ENCODE measurements around the gene GALNT8.
A peak's percentile ranks its signal among the peaks of the same experiment; 100 is the strongest.

GALNT8 gene

GRCh38 chr12:4807116-4807783 is 87.0 kb downstream of the GALNT8 start:
- WGBS, 2 donors (ENCODE audit: extremely low coverage in 2 of 2, insufficient read length in 2 of 2, insufficient replicate concordance in 1 of 2), result no CpG with 5 or more reads among the region's 6 CpGs
- H3K9ac ChIP-seq (ENCODE audit: low read depth, low read length, poor library complexity), result no peak overlapping the region

GRCh38 chr12:4807813-4808212 is 87.6 kb downstream of the GALNT8 start:
- peaks cover 2 to 19% (median 4%) of the 10 kb centered on the region in 3 experiments for H3K27me3 ChIP-seq (ENCODE audit: control insufficient read depth in 3 of 3, insufficient read depth in 3 of 3, low read depth in 1 of 3, low read length in 3 of 3)

More at GRCh38 chr12:4807116-4807783, 87.0 kb downstream of the GALNT8 start:
- H3K27me3 ChIP-seq (ENCODE audit: control insufficient read depth in 3 of 3, insufficient read depth in 3 of 3, low read depth in 1 of 3, low read length in 3 of 3), result peaks cover 2 to 19% (median 4%) of the 10 kb centered on the region in 3 experiments
- no peak overlapping the region for H2BK15ac ChIP-seq (ENCODE audit: low read length)
- no peak overlapping the region for H2BK5ac ChIP-seq (ENCODE audit: low read length)
- no peak overlapping the region for H4K91ac ChIP-seq (ENCODE audit: low read depth, low read length, poor library complexity)
- H3K23ac ChIP-seq (ENCODE audit: low read depth, low read length, poor library complexity), result no peak overlapping the region
- no peaks in the 10 kb centered on the region for H3K9me3 ChIP-seq (replicated peaks in 1 of 2; ENCODE audit: control insufficient read depth in 2 of 2, insufficient read depth in 1 of 2, low read depth in 1 of 2, low read length in 2 of 2)
- no peak overlapping the region for H2AK5ac ChIP-seq (ENCODE audit: low read depth, low read length)
- H3K14ac ChIP-seq (ENCODE audit: low read length), result no peak overlapping the region
- H3K36me3 ChIP-seq (replicated peaks in 1 of 2; ENCODE audit: control insufficient read depth in 2 of 2, insufficient read depth in 2 of 2, low read length in 2 of 2), result peaks cover 0 to 2% of the 10 kb centered on the region in 2 donors
- H2AFZ ChIP-seq (ENCODE audit: low read length), result no peak overlapping the region
- no peak overlapping the region for H2BK120ac ChIP-seq (ENCODE audit: low read depth, low read length)
- H3K4ac ChIP-seq (ENCODE audit: low read length), result no peak overlapping the region
- peaks cover 0 to 3% of the 10 kb centered on the region in 2 donors for H3K4me1 ChIP-seq (ENCODE audit: control insufficient read depth in 2 of 2, insufficient read depth in 1 of 2, low read depth in 1 of 2, low read length in 2 of 2)
- no peaks in the 10 kb centered on the region for H3K79me1 ChIP-seq (ENCODE audit: low read depth, low read length)
- no peak overlapping the region for H3K18ac ChIP-seq (ENCODE audit: low read length)
- no peak overlapping the region for H3K4me2 ChIP-seq (ENCODE audit: insufficient read depth, low read length, poor library complexity, severe bottlenecking)
- no peak overlapping the region for H2BK12ac ChIP-seq (ENCODE audit: low read length)
- no peak overlapping the region for H4K8ac ChIP-seq (ENCODE audit: low read depth, low read length)
- no peak for DNase-seq (ENCODE audit: low spot score)
- no peak overlapping the region for H3K4me3 ChIP-seq (ENCODE audit: low read length in 2 of 2)
- H3K27ac ChIP-seq (replicated peaks; ENCODE audit: low read length), result no peak overlapping the region

GRCh38 chr12:4809013-4809448 is 88.8 kb downstream of the GALNT8 start:
- Histone ChIP-seq H2AFZ (ENCODE audit: low read length) (peak overlapping the region; percentile 97), H3K36me3 (replicated peaks in 1 of 2; ENCODE audit: control insufficient read depth in 2 of 2, insufficient read depth in 2 of 2, low read length in 2 of 2) (peaks cover 0 to 2% of the 10 kb centered on the region in 2 donors), H3K9me3 (replicated peaks in 1 of 2; ENCODE audit: control insufficient read depth in 2 of 2, insufficient read depth in 1 of 2, low read depth in 1 of 2, low read length in 2 of 2) (no peaks in the 10 kb centered on the region), H4K91ac (ENCODE audit: low read depth, low read length, poor library complexity) (no peak overlapping the region), H3K18ac (ENCODE audit: low read length) (peak overlapping the region; percentile 86), H3K27me3 (ENCODE audit: control insufficient read depth in 3 of 3, insufficient read depth in 3 of 3, low read depth in 1 of 3, low read length in 3 of 3) (peaks cover 2 to 19% (median 4%) of the 10 kb centered on the region in 3 experiments), H2AK5ac (ENCODE audit: low read depth, low read length) (no peak overlapping the region), H3K14ac (ENCODE audit: low read length) (no peak overlapping the region), H3K4me1 (ENCODE audit: control insufficient read depth in 2 of 2, insufficient read depth in 1 of 2, low read depth in 1 of 2, low read length in 2 of 2) (peaks cover 6 to 9% of the 10 kb centered on the region in 2 donors), H3K79me1 (ENCODE audit: low read depth, low read length) (no peaks in the 10 kb centered on the region), H2BK15ac (ENCODE audit: low read length) (peak overlapping the region; percentile 47), H3K4me2 (ENCODE audit: insufficient read depth, low read length, poor library complexity, severe bottlenecking) (peak overlapping the region; percentile 99), H3K27ac (replicated peaks; ENCODE audit: low read length) (no peak overlapping the region), H3K4ac (ENCODE audit: low read length) (no peak overlapping the region), H2BK12ac (ENCODE audit: low read length) (no peak overlapping the region), H2BK120ac (ENCODE audit: low read depth, low read length) (no peak overlapping the region), H4K8ac (ENCODE audit: low read depth, low read length) (peak overlapping the region; percentile 21), H3K9ac (ENCODE audit: low read depth, low read length, poor library complexity) (peak overlapping the region; percentile 72), H3K4me3 (ENCODE audit: low read length in 2 of 2) (peak overlapping the region; percentile 56 to 86), H3K23ac (ENCODE audit: low read depth, low read length, poor library complexity) (no peak overlapping the region), H2BK5ac (ENCODE audit: low read length) (no peak overlapping the region)
- peak; percentile 49 for DNase-seq (ENCODE audit: low spot score)
- WGBS, 2 donors (ENCODE audit: extremely low coverage in 2 of 2, insufficient read length in 2 of 2, insufficient replicate concordance in 1 of 2), result no CpG with 5 or more reads among the region's 35 CpGs

More at GRCh38 chr12:4807813-4808212, 87.6 kb downstream of the GALNT8 start:
- H4K8ac ChIP-seq (ENCODE audit: low read depth, low read length), result no peak overlapping the region
- no peak overlapping the region for H3K4me3 ChIP-seq (ENCODE audit: low read length in 2 of 2)
- no peak for DNase-seq (ENCODE audit: low spot score)
- no peak overlapping the region for H3K18ac ChIP-seq (ENCODE audit: low read length)
- no peak overlapping the region for H2AFZ ChIP-seq (ENCODE audit: low read length)
- H2AK5ac ChIP-seq (ENCODE audit: low read depth, low read length), result no peak overlapping the region
- no peak overlapping the region for H4K91ac ChIP-seq (ENCODE audit: low read depth, low read length, poor library complexity)
- H3K4ac ChIP-seq (ENCODE audit: low read length), result no peak overlapping the region
- H2BK5ac ChIP-seq (ENCODE audit: low read length), result no peak overlapping the region
- no peak overlapping the region for H3K14ac ChIP-seq (ENCODE audit: low read length)
- no peak overlapping the region for H2BK15ac ChIP-seq (ENCODE audit: low read length)
- H3K4me2 ChIP-seq (ENCODE audit: insufficient read depth, low read length, poor library complexity, severe bottlenecking), result no peak overlapping the region
- H2BK120ac ChIP-seq (ENCODE audit: low read depth, low read length), result no peak overlapping the region
- no CpG with 5 or more reads among the region's 2 CpGs for WGBS, 2 donors (ENCODE audit: extremely low coverage in 2 of 2, insufficient read length in 2 of 2, insufficient replicate concordance in 1 of 2)
- H3K9me3 ChIP-seq (replicated peaks in 1 of 2; ENCODE audit: control insufficient read depth in 2 of 2, insufficient read depth in 1 of 2, low read depth in 1 of 2, low read length in 2 of 2), result no peaks in the 10 kb centered on the region
- no peak overlapping the region for H3K27ac ChIP-seq (replicated peaks; ENCODE audit: low read length)
- H3K36me3 ChIP-seq (replicated peaks in 1 of 2; ENCODE audit: control insufficient read depth in 2 of 2, insufficient read depth in 2 of 2, low read length in 2 of 2), result peaks cover 0 to 2% of the 10 kb centered on the region in 2 donors
- peaks cover 0 to 3% of the 10 kb centered on the region in 2 donors for H3K4me1 ChIP-seq (ENCODE audit: control insufficient read depth in 2 of 2, insufficient read depth in 1 of 2, low read depth in 1 of 2, low read length in 2 of 2)
- H3K23ac ChIP-seq (ENCODE audit: low read depth, low read length, poor library complexity), result no peak overlapping the region
- H3K79me1 ChIP-seq (ENCODE audit: low read depth, low read length), result no peaks in the 10 kb centered on the region
- no peak overlapping the region for H2BK12ac ChIP-seq (ENCODE audit: low read length)
- no peak overlapping the region for H3K9ac ChIP-seq (ENCODE audit: low read depth, low read length, poor library complexity)

- no peak overlapping the region for H2BK5ac ChIP-seq (ENCODE audit: low read length)
- H3K36me3 ChIP-seq (replicated peaks in 1 of 2; ENCODE audit: control insufficient read depth in 2 of 2, insufficient read depth in 2 of 2, low read length in 2 of 2), result peaks cover 0 to 2% of the 10 kb centered on the region in 2 donors
- H3K4me3 ChIP-seq (ENCODE audit: low read length in 2 of 2), result peak overlapping the region; percentile 56 to 86
- no peak overlapping the region for H2BK12ac ChIP-seq (ENCODE audit: low read length)
- H4K91ac ChIP-seq (ENCODE audit: low read depth, low read length, poor library complexity), result no peak overlapping the region
- peaks cover 2 to 19% (median 4%) of the 10 kb centered on the region in 3 experiments for H3K27me3 ChIP-seq (ENCODE audit: control insufficient read depth in 3 of 3, insufficient read depth in 3 of 3, low read depth in 1 of 3, low read length in 3 of 3)
- H3K9ac ChIP-seq (ENCODE audit: low read depth, low read length, poor library complexity), result peak overlapping the region; percentile 72
- H3K9me3 ChIP-seq (replicated peaks in 1 of 2; ENCODE audit: control insufficient read depth in 2 of 2, insufficient read depth in 1 of 2, low read depth in 1 of 2, low read length in 2 of 2), result no peaks in the 10 kb centered on the region
- no peak overlapping the region for H3K14ac ChIP-seq (ENCODE audit: low read length)
- H2BK15ac ChIP-seq (ENCODE audit: low read length), result peak overlapping the region; percentile 47
- peak; percentile 32 for DNase-seq (ENCODE audit: low spot score)
- peak overlapping the region; percentile 45 for H3K23ac ChIP-seq (ENCODE audit: low read depth, low read length, poor library complexity)
- peak overlapping the region; percentile 97 for H2AFZ ChIP-seq (ENCODE audit: low read length)
- peak overlapping the region; percentile 21 for H4K8ac ChIP-seq (ENCODE audit: low read depth, low read length)
- H2BK120ac ChIP-seq (ENCODE audit: low read depth, low read length), result no peak overlapping the region
- no peak overlapping the region for H3K27ac ChIP-seq (replicated peaks; ENCODE audit: low read length)
- H3K18ac ChIP-seq (ENCODE audit: low read length), result peak overlapping the region; percentile 86
- H3K4me1 ChIP-seq (ENCODE audit: control insufficient read depth in 2 of 2, insufficient read depth in 1 of 2, low read depth in 1 of 2, low read length in 2 of 2), result peaks cover 6 to 9% of the 10 kb centered on the region in 2 donors
- no peaks in the 10 kb centered on the region for H3K79me1 ChIP-seq (ENCODE audit: low read depth, low read length)
- H2AK5ac ChIP-seq (ENCODE audit: low read depth, low read length), result no peak overlapping the region
- H3K4me2 ChIP-seq (ENCODE audit: insufficient read depth, low read length, poor library complexity, severe bottlenecking), result peak overlapping the region; percentile 99
- WGBS, 2 donors (ENCODE audit: extremely low coverage in 2 of 2, insufficient read length in 2 of 2, insufficient replicate concordance in 1 of 2), result no CpG with 5 or more reads among the region's 80 CpGs
- H3K4ac ChIP-seq (ENCODE audit: low read length), result no peak overlapping the region
Observed at GRCh38 chr12:4809449-4810218, 89.4 kb downstream of the GALNT8 start.

Data from neuronal stem cell (in vitro differentiated cells).